CD4-positive, alpha-beta T cell treated with Interleukin-2 at 100 ng/mL for 4 hours (primary cell): Measurements from ENCODE around the gene DOK1.

Experiments
- DNase-seq: peaks from one replicate; pipeline ENCODE4 v3.0.0-alpha.2; 2020; ENCODE audit warnings: low spot score

Gene DOK1

DNA sequence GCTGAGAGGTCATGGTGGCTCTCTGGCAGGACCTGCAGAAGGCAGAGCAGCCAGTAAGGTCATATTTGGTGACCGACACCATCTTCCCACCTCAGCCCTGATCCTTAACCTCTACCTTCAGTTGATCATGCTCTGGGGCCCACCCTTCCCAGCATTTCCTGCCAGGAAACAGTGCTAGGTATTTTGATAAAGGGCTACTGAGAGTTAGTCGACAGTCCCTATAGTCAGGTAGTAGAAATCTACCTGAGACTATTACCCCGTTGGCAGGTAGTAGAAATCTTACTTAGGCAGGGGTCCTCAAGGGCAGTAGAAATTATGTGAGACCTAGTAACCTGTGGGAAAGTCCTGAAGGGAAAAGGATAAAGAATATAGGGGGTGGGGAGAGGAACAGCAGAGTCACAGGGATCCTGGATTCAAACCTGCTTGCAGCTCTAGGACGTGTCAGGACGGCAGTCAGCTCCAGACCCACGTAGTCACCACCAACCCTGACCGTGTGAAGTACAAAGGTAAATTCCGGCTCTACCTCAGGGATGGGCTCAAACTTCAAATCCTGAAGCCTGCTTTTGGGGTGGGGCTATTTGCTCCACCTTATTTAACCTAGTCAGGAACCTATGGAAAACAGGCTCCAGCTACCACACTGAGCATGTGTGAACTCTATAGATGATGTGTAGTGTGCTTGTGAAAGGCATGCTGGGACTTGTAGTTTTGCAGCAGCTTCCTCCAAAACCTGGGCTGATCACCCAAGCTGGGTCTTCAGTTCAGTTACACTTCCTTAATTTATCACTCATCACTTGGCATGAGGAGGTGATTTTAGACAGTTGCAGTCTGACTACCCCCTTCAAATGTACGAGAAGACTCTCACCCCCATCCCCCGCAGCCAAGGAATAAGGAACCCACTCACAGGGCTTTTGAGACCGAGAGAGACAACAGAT lies 28.5 kb upstream of the DOK1 start, which contains the start of gene DQX1:
DQX1 (minus strand) TSS at position 515 of the 932 bp plus-strand sequence; CDS start at position 13, 502 bp downstream.
- DNase-seq, result peak; percentile 20

DNA sequence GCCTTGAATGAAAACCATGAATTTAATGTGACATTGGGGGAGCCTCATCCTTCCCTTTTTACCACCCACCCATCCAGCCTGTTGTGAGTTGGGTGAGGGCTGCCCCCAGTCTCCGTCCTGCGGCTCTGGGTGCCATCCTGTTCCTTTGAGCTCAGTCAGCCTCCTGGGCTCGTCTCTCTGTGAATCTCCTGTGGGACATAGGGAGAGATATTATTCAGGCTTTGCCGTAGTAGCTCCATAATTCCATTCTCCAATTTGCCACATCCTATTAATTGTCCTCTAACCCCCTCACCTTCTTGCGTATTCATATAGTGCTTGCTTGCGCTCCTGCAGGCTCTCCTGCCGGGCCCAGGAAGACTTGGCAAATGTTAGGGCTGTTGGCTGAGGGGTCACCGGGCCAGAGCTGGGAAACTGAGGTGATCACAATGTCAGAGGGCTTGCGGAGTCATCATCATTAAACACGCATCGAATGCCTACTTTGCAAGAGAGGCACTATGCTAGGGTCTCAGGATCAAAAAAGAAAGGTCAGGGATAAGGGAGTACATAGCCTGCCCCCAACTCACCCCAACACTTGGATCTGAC lies 27.8 kb upstream of the DOK1 start:
- no peak for DNase-seq

DNA sequence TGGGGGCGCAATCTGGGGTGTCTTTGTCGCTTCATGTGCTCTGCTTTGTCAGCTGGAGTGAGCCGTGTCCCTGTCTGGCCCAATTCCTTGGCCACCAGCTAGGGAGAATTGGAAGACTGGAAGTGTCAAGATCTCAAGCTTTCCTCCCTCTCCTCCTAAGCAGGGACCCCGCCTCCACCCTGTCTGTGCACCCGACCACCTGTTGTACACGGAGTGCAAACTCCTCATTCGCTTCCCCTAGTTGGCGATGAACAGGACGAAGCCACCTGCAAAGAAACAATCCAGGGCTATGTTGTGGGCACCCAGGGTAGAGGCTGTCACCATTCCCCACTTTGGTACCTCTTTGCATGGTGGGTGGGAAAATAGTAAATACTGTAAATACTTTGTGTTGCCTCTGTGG lies 26.8 kb upstream of the DOK1 start:
- DNase-seq, result no peak

DNA sequence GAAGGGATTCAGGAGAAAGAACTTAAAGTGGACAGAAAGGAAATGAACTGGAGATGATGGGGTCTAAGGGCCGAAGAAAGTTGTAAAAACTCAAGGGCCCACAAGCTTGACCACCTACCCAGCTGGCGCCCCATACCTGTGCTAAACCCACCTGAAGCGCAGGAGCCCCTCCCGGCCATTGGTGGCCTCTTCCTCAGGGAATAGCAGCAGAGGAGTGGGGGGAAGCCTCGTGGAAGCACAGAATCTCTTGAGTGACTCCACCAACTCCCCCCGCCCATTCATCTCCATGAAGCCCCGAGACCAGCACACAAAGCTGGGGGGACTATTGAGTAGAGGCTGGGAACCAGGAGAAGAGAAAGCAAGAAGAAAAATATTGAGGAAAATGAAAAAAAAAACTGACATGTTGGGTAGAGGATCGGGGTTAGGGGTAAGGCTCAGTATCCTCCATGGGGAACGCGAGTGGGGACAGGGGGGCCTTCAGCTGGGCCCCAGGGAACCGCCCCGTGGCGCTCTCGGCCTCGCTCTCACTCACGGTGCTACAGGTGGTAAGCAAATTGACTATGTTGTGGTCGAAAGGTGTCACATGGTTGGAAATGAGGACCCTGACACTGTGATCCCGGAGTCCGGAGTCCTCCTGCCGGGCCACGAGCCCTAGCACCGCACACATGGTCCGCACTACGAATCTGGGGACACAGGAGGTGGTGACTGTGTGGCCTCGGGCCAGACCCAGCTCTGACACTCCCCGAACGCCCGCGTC lies 25.7 kb upstream of the DOK1 start:
- DNase-seq, result no peak

DNA sequence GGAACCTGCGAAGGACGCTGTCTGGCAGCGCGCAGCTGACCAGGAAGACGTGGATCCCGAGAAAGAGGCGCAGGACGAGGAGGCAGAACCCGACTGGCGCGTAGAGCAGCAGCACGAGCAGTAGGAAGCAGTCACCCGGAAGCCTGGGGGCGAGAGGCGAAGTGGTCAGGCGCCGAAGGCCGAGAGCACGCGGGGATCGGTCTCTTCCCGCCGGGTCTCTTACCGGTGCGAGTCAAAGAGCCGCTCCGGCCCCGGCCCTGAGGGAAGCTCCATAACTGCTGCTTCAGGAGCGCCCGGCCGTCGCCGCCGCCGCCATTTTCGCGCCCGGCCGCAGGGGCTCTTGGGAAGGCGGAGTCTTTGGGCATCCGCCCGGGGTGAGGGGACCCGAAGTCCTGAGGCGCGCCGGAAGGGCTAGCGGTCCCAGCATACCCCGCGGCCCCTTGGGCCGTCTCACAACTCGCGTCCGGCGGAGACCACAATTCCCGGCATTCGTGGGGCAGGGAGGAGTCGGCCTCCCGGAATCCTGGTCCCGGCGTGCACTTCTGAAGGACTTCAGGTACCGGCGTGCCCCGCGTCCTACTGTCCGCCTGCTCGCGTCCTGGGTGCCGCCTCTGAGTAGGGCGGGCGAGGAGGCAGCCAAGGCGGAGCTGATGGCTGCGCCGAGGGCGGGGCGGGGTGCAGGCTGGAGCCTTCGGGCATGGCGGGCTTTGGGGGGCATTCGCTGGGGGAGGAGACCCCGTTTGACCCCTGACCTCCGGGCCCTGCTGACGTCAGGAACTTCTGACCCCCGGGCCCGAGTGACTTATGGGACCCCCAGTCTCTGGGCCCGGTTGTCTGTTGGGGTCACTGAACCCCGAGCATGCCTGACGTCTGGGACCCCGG lies 24.9 kb upstream of the DOK1 start, which contains the start of the genes AUP1 and HTRA2:
AUP1 (minus strand) TSS at position 350 of the 882 bp plus-strand sequence; CDS start at position 273, 77 bp downstream.
HTRA2 (plus strand) TSS at position 577 of the 882 bp plus-strand sequence; CDS start at position 651, 74 bp downstream.
- peak; percentile 92 for DNase-seq

DNA sequence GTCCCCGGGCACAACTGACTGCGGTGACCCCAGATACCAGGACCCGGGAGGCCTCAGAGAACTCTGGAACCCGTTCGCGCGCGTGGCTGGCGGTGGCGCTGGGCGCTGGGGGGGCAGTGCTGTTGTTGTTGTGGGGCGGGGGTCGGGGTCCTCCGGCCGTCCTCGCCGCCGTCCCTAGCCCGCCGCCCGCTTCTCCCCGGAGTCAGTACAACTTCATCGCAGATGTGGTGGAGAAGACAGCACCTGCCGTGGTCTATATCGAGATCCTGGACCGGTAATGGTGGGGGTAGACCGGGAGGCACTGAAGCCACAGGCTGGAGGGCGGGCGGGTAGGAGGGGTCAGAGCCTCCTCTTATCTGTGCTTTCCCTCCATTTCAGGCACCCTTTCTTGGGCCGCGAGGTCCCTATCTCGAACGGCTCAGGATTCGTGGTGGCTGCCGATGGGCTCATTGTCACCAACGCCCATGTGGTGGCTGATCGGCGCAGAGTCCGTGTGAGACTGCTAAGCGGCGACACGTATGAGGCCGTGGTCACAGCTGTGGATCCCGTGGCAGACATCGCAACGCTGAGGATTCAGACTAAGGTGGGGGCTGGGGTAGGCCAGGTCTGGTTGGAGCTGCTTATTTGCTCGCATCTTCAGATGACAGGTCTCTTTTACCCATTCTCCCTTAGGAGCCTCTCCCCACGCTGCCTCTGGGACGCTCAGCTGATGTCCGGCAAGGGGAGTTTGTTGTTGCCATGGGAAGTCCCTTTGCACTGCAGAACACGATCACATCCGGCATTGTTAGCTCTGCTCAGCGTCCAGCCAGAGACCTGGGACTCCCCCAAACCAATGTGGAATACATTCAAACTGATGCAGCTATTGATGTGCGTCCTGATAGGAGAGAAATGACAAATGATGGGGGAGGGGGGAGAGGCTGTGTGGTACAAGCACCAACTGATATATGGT lies 24.0 kb upstream of the DOK1 start:
- peak; percentile 53 for DNase-seq

DNA sequence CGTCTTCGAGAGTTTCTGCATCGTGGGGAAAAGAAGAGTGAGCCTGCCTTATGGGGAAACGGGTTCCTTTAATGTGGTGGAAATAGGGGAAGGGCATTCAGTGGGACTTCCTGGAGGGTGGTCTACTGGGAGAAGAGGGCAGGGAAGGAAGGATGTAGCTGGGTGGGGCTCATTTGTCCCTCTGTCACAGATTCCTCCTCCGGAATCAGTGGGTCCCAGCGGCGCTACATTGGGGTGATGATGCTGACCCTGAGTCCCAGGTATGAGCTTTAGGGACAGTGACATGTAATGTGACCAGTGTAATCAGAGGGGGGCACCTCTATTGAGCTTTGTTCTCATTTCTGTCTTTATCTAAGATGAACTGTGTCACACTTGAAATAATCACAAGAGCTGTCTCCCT lies 22.9 kb upstream of the DOK1 start:
- no peak for DNase-seq

DNA sequence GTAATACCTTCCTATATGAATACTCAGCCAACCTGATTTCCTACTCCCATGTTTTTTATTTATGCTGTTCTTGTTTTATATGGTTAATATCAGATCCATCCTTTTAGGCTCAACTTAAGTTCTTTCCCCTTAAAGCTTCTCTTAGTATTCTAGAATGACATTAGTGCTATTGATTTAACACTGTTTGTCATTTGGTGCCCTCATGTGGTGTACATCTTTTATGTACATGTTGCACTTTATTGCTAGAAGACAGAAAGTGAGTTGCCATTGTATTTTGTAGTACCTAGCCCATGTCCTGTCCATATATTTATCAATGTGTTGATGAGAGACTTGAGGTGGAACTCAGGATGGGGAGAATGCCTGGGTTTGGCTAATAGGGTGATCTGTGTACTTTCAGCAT lies 22.3 kb upstream of the DOK1 start:
- peak; percentile 50 for DNase-seq

DNA sequence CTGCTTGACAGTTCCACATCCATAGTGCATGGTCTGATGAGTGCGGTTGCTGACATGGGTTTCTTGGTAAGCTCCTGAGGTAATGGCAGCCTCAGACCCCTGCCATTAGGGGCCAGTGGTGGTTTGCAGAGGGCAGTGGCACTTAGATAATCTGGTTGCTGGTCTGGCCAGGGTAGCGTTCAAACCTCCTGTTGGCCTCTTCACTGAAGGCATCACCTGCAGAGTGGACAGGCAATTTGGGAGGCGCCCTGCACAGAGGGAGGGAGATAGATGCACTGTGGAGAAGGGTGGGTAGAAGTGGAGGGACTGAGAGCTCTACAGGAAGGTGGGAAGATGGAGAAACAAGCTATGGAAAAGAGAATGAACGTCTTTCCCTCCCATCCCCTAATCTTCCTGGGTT lies 21.1 kb upstream of the DOK1 start:
- no peak for DNase-seq

DNA sequence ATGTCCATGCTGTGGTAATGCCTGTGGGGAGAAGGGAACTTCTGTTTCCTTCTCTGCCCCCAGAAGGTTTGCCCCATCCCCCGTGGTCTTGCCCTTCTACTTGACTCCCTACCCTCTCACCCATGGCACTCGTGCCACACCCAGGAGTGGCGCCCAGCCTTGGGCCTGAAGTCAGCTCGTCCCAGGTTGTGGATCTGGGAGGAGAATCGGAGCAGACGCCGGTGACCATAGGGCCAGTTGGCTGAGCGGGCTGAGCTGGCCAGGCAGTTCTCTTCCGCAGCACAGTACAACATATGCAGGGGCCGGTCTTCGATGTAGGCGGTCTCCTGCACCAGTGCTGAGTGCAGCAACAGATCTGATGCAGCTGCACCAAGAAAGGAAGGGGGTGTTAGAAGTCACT lies 20.1 kb upstream of the DOK1 start:
- DNase-seq, result no peak

DNA sequence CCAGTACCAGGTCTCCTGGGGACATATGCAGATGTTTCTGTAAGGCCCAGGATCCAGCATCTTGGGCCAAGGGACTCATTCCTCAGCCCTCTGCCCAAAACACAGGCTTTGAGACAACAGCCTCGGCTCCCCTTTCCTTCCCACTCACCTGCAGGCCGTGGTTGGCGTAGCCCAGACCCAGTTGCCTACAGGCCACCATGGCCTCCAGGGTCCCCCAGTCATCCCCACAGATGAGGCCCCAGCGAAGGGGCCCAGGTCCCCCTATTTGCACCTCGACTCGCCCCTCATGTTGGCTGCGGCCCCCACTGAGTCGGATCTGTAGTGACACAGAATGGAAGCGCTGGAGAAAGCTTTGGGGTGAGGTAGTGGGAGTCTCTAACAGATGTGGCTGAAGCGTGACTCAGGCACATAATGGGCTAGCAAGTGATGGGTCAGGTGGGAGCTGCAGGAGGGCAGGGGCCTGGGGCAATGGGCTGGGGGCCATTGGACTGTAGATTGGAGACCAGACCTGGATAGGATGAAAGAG lies 19.0 kb upstream of the DOK1 start:
- DNase-seq, result no peak

DNA sequence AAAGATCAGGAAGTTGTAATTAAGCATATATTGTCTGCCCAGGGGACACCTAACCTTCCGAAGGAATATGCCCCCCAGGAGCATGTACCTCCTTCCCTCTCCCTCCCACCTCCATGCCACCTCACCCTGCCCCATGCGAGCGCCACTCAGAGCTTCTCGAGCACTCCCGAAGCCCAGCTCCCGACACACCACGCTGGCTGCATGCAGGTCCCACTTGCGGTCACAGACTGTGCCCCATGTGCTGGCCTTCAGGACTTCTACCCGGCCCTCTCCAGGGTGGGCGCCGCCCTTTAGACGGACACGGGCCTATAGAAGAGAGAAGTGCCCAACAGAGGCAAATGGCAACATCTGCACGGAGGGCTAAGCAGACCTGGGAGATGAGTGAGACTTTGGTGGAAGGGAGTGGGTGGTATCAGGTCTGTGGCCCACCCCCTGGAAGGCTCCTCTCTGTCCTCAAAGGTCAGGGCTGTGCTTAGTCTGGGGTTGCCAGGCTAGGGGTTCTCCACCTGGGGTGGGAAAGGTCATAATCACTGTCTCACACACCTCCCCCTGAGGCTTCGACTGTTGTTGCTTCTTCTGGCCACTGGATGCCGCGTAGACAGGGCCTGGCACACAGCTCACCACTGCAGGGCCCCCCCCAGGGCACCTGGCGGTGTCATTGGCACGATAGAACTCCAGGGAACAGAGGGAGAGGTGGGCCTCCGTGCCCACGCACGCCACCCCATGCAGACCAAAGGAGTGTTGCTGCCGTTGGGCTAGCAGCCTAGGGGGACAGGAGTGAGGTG lies 18.2 kb upstream of the DOK1 start:
- no peak for DNase-seq

DNA sequence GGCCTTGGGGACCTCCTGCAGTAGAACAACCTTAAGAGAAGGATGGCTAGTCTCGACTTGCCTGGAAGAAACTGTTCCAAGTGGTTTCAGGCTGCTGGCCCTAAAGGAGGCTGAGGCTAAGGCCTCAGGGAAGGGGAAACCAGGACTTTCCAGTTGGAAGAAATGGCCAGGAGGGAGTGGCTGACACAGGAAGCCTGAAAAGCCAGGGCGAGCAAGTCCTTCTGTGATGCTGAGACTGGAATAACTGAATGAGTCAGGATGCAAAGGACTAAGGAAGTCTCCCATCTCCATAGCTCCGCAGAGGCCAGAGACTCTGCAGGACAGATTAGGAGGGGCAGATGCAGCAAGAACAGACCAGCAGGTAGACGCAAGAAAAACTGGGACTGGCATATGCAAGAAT lies 17.4 kb upstream of the DOK1 start:
- DNase-seq, result no peak

DNA sequence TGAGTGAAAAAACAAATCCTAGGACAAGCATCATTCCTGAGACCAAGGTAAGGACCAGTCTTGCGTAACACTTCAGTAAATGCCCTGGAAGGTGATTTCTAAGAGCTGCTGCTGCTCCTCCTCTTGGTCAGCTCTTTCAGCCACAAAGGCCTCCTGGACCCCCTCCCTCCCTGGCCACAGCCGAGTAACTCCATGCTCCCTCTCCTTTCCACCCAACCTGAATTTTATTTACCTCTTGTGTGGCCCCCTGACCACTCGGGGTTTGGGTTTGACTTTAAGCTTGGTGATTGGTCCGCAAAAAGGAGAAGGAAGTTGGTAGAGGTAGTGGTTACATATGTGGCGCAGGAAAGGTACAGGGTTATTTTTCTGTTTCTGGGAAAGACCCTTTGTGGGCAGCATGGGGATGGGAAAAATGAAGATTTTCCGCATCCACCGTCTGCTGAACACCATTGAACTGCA lies 15.6 kb upstream of the DOK1 start:
- DNase-seq, result no peak

DNA sequence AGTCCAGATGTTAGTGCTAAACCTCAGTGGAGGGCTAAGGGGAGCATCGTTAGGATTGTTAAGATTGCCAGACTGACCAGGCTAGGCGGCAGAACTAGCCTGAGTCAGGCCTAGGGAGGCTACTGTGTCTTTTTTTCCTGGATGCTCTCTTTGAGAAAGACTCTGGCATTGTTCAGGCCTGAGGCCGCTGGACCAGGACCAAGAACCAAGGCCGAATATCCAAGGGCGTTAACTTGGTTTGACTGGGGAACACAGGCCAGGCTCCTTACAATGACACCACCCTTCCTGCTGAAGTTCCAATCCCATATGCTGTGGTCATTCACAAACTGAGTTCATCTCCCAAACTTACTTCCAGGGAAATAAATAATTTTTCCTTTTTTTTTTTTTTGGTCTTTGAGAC lies 14.2 kb upstream of the DOK1 start:
- DNase-seq, result no peak

DNA sequence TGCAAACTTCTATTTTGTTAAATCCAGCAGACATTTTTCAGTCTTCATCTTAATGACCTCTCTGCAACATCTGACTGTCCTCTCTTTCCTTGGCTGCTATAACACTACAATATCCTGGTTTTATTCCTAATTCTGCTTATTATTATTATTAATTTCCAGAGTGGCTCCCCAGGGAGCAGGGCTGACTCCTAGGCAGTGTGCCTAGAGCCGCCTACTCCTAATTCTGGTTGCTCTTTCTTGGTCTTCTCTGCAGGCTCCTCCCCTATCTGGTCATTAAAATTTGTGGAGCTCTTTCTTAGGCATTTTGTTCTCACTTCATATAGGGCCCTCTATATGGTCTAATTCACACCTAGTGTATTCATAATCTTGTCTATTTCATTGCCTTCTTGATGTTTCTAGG lies 11.5 kb upstream of the DOK1 start:
- DNase-seq, result no peak

DNA sequence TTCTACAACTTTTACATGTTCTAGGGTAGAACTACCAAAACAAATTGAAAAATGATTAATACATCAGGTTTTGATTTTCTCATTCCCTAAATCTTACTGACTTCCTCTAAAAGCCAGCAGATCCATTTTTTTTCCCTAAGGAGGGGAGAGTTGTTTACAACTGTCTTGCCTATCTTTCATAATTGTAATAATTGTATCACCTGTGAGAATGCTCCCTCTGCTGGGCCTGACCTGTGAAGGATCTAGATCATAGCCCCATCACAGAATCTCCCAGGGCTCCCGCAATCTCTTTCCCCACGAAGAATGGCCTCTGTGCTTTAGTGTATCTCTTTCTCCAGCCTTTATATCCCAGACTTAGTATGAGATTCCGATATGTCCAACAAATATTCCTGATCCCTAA lies 9.9 kb upstream of the DOK1 start:
- DNase-seq, result peak; percentile 17

DNA sequence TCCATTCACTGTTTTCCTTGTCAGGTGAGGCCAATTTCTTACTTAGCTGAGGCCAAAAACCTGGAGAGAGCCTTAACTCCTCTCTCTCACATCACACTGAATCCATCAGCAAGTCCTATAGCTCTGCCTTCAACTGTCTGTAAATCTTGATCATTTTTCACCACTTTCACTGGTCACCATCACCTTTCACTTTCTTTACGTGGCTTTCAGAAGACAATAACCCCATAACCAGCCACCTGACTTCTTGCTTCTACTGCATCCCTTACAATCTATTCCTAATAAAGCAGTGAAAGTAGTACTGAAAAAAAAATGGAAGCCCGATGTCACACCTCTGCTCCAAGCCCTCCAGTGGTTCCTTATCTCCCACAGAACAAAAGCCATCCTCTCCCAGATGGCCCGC lies 8.5 kb upstream of the DOK1 start:
- no peak for DNase-seq

DNA sequence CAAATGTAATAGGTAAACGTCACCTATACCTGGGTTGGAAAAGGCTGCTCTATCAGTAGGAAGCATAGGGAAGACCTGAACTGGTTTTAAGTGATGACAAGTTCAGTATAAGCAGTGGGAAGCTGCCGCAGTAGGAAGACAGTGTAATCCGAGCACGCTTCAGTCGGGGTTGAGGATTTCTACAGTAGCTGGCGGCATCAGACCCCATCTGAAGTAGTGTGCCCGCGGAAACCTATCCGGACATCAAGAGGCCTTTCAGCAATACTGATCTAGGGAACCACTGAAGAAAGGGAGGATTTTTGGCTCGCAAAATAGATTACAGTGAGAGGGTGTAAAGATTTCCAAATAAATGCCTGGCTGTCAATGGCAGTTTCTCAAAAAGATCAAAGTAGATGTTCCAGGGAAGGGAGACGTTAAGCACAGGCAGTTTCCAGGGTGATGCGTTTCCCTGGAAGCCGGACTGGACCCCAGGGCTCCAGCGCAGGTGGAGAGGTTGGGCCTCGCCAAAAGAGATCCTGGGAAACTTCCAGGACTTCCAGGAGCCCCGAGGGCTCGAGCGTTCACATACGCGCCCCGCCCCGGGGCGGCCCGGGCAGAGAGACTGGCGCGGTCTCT lies 6.1 kb upstream of the DOK1 start:
- no peak for DNase-seq
